HEK293 (cell line): ENCODE measurements around the gene CARD14.

Source experiments
- CTCF ChIP-seq: fragments of 450-650 bp; formaldehyde crosslinking; IDR thresholded peaks from 2 replicates; pipeline ENCODE4 v1.5.1; 2016; ENCODE audit warnings: missing biosample characterization, missing genetic modification characterization
- GLIS2 ChIP-seq: fragments of 450-650 bp; formaldehyde crosslinking; IDR thresholded peaks from 2 replicates; pipeline ENCODE4 v1.5.1; 2016; ENCODE audit warnings: missing biosample characterization, missing genetic modification characterization
- KLF1 ChIP-seq: fragments of 450-650 bp; formaldehyde crosslinking; IDR thresholded peaks from 2 replicates; pipeline ENCODE4 v1.5.1; 2016; ENCODE audit warnings: missing biosample characterization, missing genetic modification characterization
- KLF16 ChIP-seq: fragments of 450-650 bp; formaldehyde crosslinking; IDR thresholded peaks from 2 replicates; pipeline ENCODE4 v1.5.1; 2017; ENCODE audit warnings: missing biosample characterization, missing genetic modification characterization
- KLF7 ChIP-seq: fragments of 450-650 bp; formaldehyde crosslinking; IDR thresholded peaks from 2 replicates; pipeline ENCODE4 v1.5.1; 2016; ENCODE audit warnings: missing biosample characterization, missing genetic modification characterization, borderline replicate concordance
- OVOL3 ChIP-seq: fragments of 450-650 bp; formaldehyde crosslinking; IDR thresholded peaks from 2 replicates; pipeline ENCODE4 v1.5.1; 2016; ENCODE audit warnings: missing biosample characterization, missing genetic modification characterization
- PATZ1 ChIP-seq: fragments of 450-650 bp; formaldehyde crosslinking; IDR thresholded peaks from 2 replicates; pipeline ENCODE4 v1.5.1; 2016; ENCODE audit warnings: missing biosample characterization, missing genetic modification characterization
- YY1 ChIP-seq: fragments of 450-650 bp; formaldehyde crosslinking; IDR thresholded peaks from 2 replicates; pipeline ENCODE4 v1.5.1; 2018; ENCODE audit warnings: missing biosample characterization, missing genetic modification characterization
- ZBTB21 ChIP-seq: fragments of 450-650 bp; formaldehyde crosslinking; IDR thresholded peaks from 2 replicates; pipeline ENCODE4 v1.5.1; 2017; ENCODE audit warnings: missing biosample characterization, missing genetic modification characterization
- ZBTB48 ChIP-seq: fragments of 450-650 bp; formaldehyde crosslinking; IDR thresholded peaks from 2 replicates; pipeline ENCODE4 v1.5.1; 2016; ENCODE audit warnings: missing biosample characterization, missing genetic modification characterization
- ZNF18 ChIP-seq: fragments of 450-650 bp; formaldehyde crosslinking; IDR thresholded peaks from 2 replicates; pipeline ENCODE4 v1.5.1; 2016; ENCODE audit warnings: missing biosample characterization, missing genetic modification characterization
- ZNF239 ChIP-seq: fragments of 450-650 bp; formaldehyde crosslinking; IDR thresholded peaks from 2 replicates; pipeline ENCODE4 v1.5.1; 2016; ENCODE audit warnings: missing biosample characterization, missing genetic modification characterization
- ZNF266 ChIP-seq: fragments of 450-650 bp; formaldehyde crosslinking; IDR thresholded peaks from 2 replicates; pipeline ENCODE4 v1.5.1; 2016; ENCODE audit warnings: missing biosample characterization, missing genetic modification characterization, low read depth
- ZNF302 ChIP-seq: fragments of 450-650 bp; formaldehyde crosslinking; IDR thresholded peaks from 2 replicates; pipeline ENCODE4 v1.5.1; 2016; ENCODE audit warnings: missing biosample characterization, missing genetic modification characterization, low read depth
- ZNF513 ChIP-seq: fragments of 450-650 bp; IDR thresholded peaks from 2 replicates; pipeline ENCODE4 v1.5.1; 2018; ENCODE audit warnings: missing biosample characterization, missing genetic modification characterization
- ZNF521 ChIP-seq: fragments of 450-650 bp; formaldehyde crosslinking; IDR thresholded peaks from 2 replicates; pipeline ENCODE4 v1.5.1; 2017; ENCODE audit warnings: missing biosample characterization, mild to moderate bottlenecking, missing genetic modification characterization
- ZNF529 ChIP-seq: fragments of 450-650 bp; formaldehyde crosslinking; IDR thresholded peaks from 2 replicates; pipeline ENCODE4 v1.5.1; 2017; ENCODE audit warnings: missing genetic modification characterization, missing biosample characterization; ENCODE audit not compliant: insufficient replicate concordance
- ZNF555 ChIP-seq: fragments of 450-650 bp; formaldehyde crosslinking; conservative IDR thresholded peaks from 2 replicates; pipeline ENCODE4 v1.5.1; 2017; ENCODE audit warnings: missing biosample characterization, mild to moderate bottlenecking, missing genetic modification characterization, inconsistent platforms
- ZNF610 ChIP-seq: fragments of 450-650 bp; formaldehyde crosslinking; IDR thresholded peaks from 2 replicates; pipeline ENCODE4 v1.5.1; 2016; ENCODE audit warnings: missing biosample characterization, missing genetic modification characterization, borderline replicate concordance
- ZNF623 ChIP-seq: fragments of 450-650 bp; formaldehyde crosslinking; IDR thresholded peaks from 2 replicates; pipeline ENCODE4 v1.5.1; 2016; ENCODE audit warnings: missing biosample characterization, missing genetic modification characterization
- ZNF654 ChIP-seq: fragments of 450-650 bp; formaldehyde crosslinking; IDR thresholded peaks from 2 replicates; pipeline ENCODE4 v1.5.1; 2016; ENCODE audit warnings: low read depth, missing biosample characterization, missing genetic modification characterization
- ZNF660 ChIP-seq: fragments of 450-650 bp; IDR thresholded peaks from 2 replicates; pipeline ENCODE4 v1.5.1; 2018; ENCODE audit warnings: missing biosample characterization, mild to moderate bottlenecking, missing genetic modification characterization
- ZNF768 ChIP-seq: fragments of 450-650 bp; formaldehyde crosslinking; IDR thresholded peaks from 2 replicates; pipeline ENCODE4 v1.5.1; 2018; ENCODE audit warnings: missing biosample characterization, mild to moderate bottlenecking, missing genetic modification characterization
- ZSCAN16 ChIP-seq: fragments of 450-650 bp; formaldehyde crosslinking; IDR thresholded peaks from 2 replicates; pipeline ENCODE4 v1.5.1; 2016; ENCODE audit warnings: missing biosample characterization, missing genetic modification characterization
- ZSCAN4 ChIP-seq: fragments of 450-650 bp; formaldehyde crosslinking; IDR thresholded peaks from 2 replicates; pipeline ENCODE4 v1.5.1; 2017; ENCODE audit warnings: missing biosample characterization, missing genetic modification characterization
- ZSCAN5A ChIP-seq: fragments of 450-650 bp; formaldehyde crosslinking; IDR thresholded peaks from 2 replicates; pipeline ENCODE4 v1.5.1; 2016; ENCODE audit warnings: missing biosample characterization, missing genetic modification characterization
- TF ChIP-seq, protein P1 (sequence below): fragments of 450-650 bp; formaldehyde crosslinking; IDR thresholded peaks from 2 replicates; pipeline ENCODE4 v1.5.1; 2016; ENCODE audit warnings: missing biosample characterization, missing genetic modification characterization
- TF ChIP-seq, protein P2 (sequence below): fragments of 450-650 bp; formaldehyde crosslinking; IDR thresholded peaks from 2 replicates; pipeline ENCODE4 v1.5.1; 2016; ENCODE audit warnings: missing biosample characterization, missing genetic modification characterization

Gene CARD14

DNA sequence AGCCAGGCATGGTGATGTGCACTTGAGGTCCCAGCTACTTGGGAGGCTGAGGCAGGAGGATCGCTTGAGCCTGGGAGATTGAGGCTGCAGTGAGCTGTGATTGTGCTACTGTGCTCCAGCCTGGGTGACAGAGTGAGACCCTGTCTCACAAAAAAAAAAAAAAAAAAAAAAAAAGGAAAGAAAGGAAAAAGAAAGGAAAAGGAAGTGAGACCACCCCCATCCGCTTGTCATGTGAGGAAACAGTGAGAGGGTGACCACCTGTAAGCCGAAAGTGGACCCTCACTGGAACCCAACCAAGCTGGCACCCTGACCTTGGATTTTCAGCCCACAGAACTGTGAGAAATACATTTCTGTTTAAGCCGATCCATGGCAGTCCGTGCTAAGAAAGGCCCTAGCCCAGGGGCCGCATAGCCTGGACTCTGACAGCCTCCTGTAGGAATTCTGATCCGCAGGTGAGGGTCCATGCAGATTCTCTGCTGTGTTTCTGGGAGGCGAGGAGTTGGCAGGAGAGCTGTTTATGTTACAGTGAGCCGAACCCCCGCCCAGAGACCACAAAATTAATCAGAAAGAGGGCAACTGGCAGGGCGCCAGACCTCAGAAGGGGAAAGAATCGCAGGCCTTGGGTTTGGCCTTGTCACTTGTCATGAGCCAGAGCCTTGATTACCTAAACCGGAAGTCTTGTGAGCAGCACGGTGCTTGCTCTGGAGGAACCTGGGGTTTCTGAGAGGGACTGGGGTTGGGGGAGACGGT, 49.4 kb downstream of the CARD14 start (continued):
- TF ChIP-seq ZSCAN5A (tag by site-specific recombination) (no peak), KLF7 (tag by site-specific recombination) (no peak), YY1 (tag by site-specific recombination) (no peak), KLF1 (peak; percentile 78), ZBTB48 (tag by site-specific recombination) (no peak), ZNF529 (tag by site-specific recombination) (no peak), ZNF266 (tag by site-specific recombination) (no peak), ZNF521 (tag by site-specific recombination) (no peak), GLIS2 (tag by site-specific recombination) (peak; percentile 49; the same call in 1 of the 2 replicates), CTCF (tag by site-specific recombination) (no peak), ZNF239 (no peak), KLF16 (no peak), ZNF768 (tag by site-specific recombination) (no peak), ZNF610 (tag by site-specific recombination) (no peak), OVOL3 (no peak), ZNF555 (tag by site-specific recombination) (no peak), PATZ1 (tag by site-specific recombination) (no peak; the same call in 1 of the 2 replicates), ZNF302 (tag by site-specific recombination) (no peak), ZBTB21 (tag by site-specific recombination) (no peak; the same call in 1 of the 2 replicates), ZSCAN16 (tag by site-specific recombination) (0 out of 2 replicates have a peak, but pooled peaks have one; percentile 28), ZNF513 (tag by site-specific recombination) (no peak), ZNF660 (peak; percentile 99), ZNF654 (no peak), ZSCAN4 (tag by site-specific recombination) (no peak), ZNF18 (tag by site-specific recombination) (no peak), ZNF623 (no peak)
- TF ChIP-seq, protein P1, sequence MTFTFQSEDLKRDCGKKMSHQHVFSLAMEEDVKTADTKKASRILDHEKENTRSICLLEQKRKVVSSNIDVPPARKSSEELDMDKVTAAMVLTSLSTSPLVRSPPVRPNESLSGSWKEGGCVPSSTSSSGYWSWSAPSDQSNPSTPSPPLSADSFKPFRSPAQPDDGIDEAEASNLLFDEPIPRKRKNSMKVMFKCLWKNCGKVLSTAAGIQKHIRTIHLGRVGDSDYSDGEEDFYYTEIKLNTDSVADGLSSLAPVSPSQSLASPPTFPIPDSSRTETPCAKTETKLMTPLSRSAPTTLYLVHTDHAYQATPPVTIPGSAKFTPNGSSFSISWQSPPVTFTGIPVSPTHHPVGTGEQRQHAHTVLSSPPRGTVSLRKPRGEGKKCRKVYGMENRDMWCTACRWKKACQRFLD, result no peak
- TF ChIP-seq, protein P2, sequence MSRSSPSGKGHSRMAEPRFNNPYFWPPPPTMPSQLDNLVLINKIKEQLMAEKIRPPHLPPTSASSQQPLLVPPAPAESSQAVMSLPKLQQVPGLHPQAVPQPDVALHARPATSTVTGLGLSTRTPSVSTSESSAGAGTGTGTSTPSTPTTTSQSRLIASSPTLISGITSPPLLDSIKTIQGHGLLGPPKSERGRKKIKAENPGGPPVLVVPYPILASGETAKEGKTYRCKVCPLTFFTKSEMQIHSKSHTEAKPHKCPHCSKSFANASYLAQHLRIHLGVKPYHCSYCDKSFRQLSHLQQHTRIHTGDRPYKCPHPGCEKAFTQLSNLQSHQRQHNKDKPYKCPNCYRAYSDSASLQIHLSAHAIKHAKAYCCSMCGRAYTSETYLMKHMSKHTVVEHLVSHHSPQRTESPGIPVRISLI (tag by site-specific recombination), result peak; percentile 85; the same call in 1 of the 2 replicates
